Amniotic epithelial cell (primary cell): ENCODE measurements around the gene KLRD1.
"Not testable (repeated sequence)": the region's sequence is repeated elsewhere in the genome, so short reads cannot be mapped to it uniquely, and the experiment has no call there.

ENCODE experiments used
- DNase-seq: peaks from one replicate; pipeline ENCODE4 v3.0.0-alpha.2; 2010; ENCODE audit warnings: low read depth

The KLRD1 gene

DNA sequence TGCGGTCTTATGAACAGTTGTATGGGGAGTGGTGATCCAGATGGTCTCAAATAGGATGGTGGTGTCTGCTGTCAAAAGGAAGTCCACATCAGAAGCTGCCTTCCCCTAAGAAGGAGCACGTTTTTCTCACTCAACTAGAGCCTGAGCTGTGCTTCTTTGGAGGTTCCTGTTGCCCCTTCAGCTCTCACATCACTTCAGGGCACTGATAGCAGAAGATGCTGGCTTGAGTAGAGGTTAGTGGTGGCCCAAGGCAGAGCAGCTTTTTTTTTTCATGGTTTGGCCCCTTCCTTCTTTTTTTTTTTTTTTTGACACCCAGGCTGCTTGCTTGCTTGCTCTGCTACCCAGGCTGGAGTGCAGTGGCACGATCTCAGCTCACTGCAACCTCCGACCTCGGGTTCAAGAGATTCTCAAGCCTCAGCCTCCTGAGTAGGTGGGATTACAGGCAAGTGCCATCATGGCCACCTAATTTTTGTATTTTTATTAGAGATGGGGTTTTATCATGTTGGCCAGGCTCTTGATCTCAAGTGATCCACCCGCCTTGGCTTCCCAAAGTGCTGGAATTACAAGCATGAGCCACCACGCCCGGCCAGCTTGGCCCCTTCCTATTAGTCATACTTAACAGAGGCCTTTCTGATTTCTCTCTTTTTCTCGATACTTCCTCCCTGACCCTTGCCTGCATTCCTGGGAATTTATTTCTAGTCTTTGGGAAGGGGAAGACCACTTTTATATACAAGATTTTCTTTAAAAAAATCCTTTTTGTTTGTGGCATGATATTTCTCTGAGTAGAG is 31.6 kb downstream of the KLRD1 start:
- no peak for DNase-seq

DNA sequence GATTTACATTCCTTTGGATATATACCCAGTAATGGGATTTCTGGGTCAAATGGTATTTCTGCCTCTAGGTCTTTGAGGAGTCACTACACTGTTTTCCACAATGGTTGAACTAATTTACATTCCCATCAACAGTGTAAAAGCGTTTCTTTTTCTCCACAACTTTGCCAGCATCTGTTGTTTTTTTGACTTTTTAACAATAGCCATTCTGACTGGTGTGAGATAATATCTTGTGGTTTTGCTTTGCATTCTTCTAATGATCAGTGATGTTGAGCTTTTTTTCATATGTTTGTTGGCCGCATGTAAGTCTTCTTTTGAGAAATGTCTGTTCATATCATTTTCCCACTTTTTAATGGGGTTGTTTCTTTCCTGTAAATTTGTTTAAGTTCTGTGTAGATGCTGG is 33.3 kb downstream of the KLRD1 start:
- DNase-seq, result not testable (repeated sequence)

DNA sequence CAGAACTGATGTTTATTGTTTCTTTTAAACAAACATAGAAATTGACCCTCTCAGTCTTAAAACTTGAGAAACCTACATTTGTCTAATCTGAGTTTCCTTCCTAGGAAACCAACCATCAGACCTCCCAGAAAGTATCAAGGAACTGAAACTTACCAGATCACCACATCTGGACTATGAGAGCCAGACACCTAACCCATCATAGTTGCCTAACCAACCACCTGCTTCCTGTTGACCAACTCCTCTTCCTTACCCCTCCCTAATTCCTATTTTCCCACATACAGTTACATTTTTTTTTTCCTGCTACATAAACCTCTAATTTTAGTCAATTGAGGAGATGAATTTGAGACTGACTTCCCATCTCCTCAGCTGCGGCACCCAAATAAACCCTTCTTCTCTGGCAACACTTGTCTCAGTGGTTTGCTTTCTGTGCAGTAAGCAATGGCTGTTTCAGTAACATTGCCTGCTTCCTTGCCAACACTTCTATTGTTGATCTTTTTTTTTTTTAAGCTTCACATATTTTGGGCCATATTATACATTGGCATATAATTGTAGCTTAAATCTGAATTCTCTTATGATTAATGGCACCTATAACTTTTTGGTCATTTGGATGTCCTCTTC is 34.3 kb downstream of the KLRD1 start:
- DNase-seq, result peak; percentile 51

DNA sequence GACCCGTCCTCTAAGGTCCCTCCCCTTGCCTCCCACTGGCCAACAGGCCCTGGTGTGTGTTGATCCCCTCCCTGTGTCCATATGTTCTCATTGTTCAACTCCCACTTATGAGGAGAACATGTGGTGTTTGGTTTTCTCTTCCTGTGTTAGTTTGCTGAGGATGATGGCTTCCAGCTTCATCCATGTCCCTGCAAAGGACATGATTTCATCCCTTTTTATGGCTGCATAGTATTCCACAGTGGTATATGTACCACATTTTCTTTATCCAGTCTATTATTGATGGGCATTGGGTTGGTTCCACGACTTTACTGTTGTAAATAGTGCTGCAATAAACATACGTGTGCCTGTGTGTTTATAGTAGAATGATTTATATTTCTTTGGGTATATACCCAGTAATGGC is 43.8 kb downstream of the KLRD1 start:
- DNase-seq, result not testable (repeated sequence)

DNA sequence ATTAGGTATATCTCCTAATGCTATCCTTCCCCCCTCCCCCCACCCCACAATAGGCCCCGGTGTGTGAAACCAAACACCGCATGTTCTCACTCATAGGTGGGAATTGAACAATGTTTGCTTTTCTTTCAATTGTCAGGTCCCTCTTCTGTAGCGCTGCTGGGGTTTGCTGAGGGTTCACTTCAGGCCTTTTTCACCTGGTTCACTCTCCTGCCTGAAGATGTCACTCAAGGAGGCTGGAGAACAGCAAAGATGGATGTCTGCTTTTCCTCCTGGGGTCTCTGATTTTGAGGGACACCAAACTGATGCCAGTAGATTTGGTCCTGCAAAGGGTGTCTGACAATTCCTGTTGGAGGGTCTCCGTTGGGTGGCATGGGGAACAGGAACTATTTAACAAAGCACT is 46.4 kb downstream of the KLRD1 start:
- DNase-seq, result no peak

DNA sequence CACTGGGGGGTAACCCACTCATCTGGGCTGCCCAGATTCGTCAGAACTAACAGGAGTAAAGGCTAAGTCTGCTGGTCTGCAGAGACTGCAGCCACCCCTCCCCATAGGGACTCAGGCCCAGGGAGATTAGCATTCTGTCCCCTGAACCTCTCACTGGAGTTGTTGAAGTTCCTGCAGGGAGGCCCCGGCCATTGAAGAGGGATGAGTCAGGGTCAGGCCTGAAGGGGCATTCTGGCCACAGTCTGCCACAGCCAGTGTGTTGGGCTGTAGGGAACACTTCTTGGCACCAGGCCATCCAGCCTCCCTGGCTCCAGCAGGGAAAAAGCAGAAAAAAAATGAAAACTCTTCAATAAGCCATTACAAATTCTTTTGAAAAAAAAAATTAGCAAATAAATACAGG is 46.8 kb downstream of the KLRD1 start:
- DNase-seq, result peak; percentile 42

DNA sequence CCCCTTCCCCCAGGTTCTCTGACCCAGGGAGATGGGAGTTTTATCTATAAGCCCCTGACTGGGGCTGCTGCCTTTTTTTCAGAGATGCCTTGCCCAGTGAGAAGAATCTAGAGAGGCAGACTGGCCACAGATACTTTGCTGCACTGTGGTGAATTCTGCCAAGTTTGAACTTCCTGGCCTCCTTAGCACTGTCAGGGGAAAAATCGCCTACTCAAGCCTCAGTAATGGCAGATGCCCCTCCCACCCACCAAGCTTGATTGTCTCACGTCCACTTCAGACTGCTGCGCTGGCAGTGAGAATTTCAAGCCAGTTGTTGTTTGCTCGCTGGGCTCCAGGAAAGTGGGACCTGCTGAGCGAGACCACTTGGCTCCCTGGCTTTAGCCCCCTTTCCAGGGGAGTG is 50.5 kb downstream of the KLRD1 start:
- no peak for DNase-seq

DNA sequence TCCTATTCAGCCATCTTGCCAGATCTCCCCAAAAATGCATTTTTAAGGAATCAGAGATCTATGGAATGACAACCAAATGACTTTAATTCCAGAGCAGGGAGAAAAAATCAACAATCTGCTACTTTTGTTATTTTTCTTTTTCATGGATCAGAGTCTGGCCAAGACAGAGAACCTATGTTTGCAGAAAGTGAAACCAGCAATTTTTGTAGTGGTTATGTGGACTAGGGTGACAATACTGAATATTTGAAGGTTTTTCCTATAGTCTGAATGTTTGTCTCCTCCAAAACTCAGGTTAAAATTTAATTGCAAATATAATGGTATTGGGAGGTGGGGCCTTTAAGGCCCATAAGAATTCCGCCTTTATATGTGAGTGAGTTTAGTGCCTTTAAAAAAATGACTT is 51.3 kb downstream of the KLRD1 start:
- no peak for DNase-seq

DNA sequence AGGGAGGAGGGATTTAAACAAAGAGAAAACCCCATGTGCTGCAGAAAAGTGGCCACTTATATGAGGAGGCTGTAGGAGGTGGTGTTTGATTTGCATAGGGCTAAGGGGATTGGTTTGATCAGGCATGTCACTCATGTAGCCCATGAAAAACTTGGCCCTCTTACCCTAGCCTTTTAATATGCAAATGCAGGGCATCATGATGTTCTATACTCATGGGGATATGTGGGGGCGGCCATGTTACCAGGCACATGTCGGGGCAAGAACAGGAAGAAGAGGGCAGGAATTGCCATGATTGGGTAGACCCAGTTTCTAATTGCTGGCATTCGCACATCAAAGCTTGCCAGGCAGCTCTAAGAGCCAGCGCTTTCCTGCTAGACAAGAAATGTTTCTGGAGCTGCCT is 53.4 kb downstream of the KLRD1 start:
- no peak for DNase-seq

DNA sequence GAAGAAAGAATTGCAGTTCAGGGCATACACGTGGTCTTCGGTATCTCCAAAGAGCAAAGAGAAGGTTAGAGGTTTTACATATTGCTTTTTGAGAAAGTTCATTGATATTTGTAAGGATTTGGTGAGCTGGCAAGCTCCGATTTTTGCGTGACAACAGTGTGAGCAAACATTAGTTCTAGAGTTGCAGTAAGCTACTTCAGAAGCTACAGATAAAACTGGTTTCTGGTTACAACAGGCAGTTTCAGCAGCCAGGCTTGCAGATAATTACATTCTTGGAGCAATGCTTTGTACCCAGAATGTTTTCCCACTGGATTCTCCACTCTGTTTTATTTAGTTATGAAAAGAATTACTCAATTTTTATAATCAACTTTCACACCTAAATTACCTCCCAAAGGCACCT is 54.0 kb downstream of the KLRD1 start:
- peak; percentile 67 for DNase-seq

DNA sequence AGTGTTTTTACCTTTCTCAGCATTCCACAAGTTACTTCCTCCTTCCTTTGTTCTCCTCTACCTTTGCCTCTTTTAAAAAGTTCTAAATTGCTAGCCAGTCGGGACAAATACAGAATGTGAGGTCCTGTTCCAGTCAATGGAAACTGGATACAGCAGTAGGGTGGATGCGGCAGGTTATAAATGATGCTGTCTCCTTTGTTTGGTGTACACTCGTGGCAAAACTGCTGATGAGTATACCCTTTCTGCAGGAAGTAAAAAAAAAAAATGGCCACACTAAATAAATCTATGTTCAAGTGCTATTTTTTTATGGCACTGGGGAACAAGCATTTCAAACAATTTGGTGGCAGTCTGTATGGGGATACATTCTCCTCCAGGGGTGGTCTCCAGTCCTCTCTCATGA is 54.7 kb downstream of the KLRD1 start:
- DNase-seq, result no peak

DNA sequence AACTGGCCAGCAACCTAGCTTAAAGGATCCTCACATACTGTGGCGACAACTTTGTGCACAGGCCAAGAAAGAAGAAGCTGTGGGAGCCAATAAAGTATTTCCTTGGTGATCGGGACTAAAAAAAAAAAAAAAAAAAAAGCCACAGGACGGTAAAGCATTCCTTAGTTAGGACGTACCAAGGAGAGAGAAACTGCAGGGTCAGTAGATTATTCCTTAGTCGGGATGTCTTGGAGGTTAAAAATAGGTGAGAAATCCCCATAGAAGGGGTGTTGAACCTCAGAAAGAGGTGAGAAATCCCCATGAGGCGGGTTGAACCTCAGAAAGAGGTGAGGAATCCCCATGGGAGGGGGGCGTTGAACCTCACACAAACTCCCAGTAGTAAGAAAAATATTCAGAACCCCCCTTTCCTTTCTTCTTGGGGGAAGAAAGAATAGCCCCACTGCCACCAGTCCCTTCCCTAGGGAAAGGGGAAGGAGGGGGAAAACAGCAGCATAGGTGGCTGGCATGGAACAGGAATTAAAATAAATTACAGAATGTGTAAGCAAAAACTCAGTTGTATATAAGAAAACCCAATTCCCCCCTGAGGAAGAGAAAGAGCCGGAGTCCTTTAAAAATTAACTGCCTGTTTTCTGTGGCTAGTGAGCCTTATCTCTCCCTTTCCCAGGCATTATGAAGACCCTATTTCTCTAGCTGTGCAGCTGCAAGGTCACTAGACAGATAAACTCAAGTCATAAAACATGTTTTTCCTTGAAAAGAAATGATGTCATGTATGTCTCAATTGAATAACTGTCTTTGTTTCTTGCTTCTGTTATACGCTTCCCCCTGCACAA is 55.4 kb downstream of the KLRD1 start:
- peak; percentile 56 for DNase-seq

DNA sequence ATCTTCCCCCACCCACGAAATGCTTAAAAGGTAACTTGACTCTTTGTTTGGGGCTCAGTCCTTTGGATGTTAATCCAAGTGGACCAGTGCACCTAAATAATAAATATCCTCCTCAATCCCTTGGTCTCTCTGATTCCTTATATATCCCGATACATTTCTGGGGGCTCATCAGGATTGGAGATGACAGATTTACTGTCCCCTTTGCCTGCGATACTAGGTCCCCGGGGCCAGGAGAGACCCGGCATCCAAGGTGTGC is 55.9 kb downstream of the KLRD1 start:
- DNase-seq, result no peak

DNA sequence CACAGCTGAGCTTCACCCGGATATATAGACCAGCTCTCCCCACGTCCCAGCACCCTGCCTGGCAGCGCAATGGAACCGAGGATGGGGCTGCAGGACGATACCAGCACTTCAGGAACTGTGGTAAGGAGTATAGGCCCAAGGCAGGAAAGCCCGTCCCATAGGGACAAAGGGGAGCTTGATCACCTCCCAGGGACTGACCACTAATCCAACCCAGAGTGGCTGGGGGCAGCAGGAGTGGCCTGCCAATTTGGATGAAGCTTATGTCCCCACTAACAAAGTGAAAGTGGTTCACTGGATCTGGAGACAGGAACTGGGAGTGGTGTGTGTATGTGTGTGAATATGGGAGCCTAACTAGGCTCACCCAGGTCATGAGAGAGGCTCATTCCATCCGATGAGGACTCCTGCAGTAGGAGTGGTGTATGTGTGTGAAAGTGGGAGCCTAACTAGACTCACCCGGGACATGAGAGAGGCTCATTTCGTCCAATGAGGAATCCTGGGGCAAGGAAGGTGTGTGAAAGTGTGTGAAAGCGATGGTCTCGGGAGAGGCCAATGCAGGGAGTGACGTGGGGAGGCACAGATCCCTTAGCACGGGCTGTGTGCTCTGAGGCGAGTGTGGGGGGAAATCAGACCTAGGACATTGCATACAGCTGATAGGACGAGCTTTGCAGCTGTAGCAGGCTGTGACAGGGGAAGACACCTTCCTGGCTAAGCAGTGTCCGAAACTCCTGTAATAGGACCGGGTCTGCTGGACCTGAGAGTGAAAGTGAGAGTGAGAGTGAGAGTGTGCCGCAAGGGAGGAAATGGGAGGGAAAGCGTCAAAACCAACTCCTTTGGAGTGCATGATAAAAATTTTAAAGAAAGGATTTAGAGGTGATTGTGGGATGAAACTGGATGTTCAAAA is 56.5 kb downstream of the KLRD1 start:
- DNase-seq, result peak; percentile 48

DNA sequence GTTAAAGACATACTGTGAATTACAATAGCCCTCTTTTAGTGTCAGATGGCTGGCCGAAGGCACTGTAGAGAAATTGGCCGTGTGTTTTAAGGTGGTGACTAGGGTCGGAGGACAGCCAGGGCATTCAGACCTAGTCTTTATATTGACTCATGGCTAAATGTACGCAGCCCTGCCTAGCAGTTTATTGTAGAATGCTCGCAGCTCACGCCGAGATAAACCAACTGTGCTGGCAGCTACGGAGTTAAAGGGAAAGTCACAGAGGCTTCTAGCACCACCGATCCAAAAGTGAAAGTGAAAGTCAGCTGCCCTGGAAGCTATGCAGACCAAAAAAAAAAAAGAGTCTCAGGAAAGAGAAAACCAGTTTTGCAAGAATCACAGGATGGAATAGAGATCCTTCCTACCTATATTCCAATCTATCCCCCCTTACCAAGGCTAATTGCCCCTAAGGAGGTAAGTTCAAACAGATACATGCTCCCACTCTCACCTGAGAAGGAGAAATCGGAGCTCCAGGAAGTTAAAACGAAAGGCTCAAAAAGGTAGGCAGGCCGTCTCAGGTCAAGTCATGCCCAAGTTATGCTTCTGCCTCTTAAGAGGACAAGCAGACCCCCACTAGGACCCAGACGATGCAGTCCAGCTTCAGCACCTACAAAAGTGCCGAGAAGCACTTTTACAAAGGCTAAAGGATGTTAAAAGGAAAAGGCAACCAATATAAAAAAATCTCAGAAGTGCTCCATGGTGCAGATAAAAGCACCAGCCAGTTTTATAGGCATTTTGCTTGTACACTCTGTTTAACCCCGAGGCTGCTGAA is 57.3 kb downstream of the KLRD1 start:
- DNase-seq, result peak; percentile 87

DNA sequence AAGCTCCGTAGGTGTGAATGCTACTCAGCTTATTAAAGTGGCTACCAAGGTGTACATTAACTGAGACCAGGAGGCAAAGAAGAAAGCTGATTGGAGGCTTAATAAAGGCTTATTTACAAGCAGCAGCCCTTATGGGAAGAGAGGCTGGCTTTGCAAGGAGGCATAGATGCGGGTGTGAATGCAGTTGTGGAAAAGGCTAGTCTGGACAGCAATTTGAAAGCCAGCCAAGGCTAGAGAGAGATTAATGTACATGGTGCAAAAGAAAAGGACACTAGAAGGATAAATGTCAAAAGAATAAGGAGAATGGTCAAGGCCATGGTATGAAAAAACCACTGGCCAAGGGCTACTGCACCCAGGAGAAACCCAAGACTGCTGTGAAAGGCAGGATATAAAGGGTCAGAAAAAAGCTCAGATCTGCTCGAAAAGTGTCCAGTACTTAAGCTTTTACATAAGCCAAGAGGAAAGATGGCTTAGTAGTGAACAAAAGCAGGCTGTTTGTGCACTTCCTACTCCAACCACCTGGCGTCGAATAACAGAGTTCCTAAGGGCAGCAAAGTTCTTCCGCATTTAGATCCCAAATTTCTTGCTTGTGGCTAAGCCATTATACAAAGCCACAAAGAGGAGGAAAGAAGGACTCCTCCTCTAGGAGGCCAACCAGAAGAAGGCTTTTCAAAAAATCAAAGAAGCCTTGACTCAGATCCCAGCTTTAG is 58.2 kb downstream of the KLRD1 start:
- DNase-seq, result no peak

DNA sequence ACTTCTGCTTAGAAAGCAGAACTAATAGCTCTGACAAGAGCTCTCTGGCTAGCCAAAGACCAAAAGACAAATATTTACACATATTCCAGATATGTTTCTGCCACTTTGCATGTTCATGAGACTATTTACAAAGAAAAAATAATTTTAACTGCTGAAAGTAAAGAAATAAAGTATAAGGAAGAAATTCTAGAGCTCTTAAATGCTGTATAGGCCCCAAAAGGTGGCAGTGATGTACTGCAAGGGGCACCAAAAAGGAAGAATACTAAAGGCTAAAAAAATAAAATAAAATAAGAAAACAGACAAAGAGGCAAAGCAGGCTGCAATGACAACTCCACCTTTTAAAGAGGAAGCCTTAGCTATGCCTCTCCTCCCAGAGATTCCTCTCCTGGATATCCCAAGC is 59.2 kb downstream of the KLRD1 start:
- DNase-seq, result peak; percentile 38

DNA sequence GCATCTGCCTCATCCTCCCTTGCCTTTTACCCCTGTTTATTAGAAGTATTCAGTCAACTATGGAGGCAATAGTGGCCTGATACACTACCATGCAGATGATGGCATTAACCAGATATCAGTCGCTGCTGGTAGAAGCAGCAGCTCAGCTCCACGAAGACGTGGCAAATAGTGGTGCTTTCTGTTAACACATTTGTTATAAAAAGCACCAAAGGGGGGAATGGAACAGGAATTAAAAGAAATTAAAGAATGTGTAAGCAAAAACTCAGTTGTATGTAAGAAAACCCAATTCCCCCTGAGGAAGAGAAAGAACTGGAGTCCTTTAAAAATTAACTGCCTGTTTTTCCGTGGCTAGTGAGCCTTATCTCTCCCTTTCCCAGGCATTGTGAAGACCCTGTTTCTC is 60.0 kb downstream of the KLRD1 start:
- DNase-seq, result not testable (repeated sequence)

DNA sequence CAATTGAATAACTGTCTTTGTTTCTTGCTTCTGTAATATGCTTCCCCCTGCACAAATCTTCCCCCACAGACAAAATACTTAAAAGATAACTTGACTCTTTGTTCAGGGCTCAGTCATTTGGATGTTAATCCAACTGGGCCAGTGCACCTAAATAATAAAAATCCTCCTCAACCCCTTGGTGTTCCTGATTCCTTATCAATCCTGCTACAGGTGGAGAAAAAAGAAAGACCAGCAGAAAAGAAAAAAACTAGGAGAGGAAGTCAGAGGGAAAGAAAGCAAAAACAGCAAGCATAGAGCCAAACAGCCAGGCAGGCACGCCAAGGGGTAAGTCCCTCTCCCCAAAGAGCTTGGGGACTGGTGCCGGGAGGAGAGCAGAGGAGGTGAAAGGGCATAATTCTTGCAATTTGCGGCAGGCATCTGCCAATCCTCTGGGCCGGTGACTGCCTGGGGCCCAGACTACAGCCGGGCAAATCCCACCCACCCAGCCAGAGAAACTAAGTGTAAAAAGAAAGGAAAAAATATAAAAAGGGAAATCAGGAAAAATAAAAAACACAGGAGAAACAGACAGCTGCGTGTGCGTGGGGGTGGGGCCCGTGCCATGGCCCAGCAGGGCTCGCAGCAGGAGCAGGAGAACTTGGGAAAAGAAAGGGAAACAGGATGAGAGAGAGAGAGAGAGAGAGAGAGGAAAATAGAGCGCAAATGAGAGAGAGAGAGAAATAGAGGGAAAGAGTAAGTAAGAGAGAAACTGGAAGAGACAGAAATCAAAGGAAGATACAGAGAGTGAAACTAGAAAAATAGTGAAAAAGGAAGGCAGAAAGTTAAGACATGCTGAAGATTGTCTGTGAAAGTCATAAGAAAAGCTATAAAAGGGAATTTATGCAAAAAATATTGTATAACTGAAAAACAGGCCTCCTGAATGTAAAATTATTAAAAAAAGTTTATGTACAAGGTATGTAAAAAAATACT is 60.8 kb downstream of the KLRD1 start:
- no peak for DNase-seq
